ENCODE measurements around the gene CBX1.

CBX1 gene

GRCh38 chr17:48031966-48032365, 69.3 kb downstream of the CBX1 start:
- Histone ChIP-seq H2AFZ (ENCODE audit: low read length) (no peak overlapping the region), H3K27me3 (ENCODE audit: insufficient read depth, low read length, poor library complexity, severe bottlenecking) (no peaks in the 10 kb centered on the region), H3F3A (ENCODE audit: low read depth) (no peaks in the 10 kb centered on the region), H3K9me3 (ENCODE audit: insufficient read depth, low read depth, low read length) (no peaks in the 10 kb centered on the region), H3K4me1 (ENCODE audit: insufficient read depth, low read length, poor library complexity, severe bottlenecking) (no peaks in the 10 kb centered on the region), H3K9me2 (replicated peaks; ENCODE audit: low read depth, low read length) (no peaks in the 10 kb centered on the region), H3K4me3 (ENCODE audit: low read length, poor library complexity, severe bottlenecking) (no peak overlapping the region), H3K36me3 (ENCODE audit: insufficient read depth, low read length) (no peaks in the 10 kb centered on the region), H3K9ac (ENCODE audit: low read depth, low read length, poor library complexity, severe bottlenecking) (no peak overlapping the region), H4K20me1 (ENCODE audit: insufficient read depth, low read length, poor library complexity, severe bottlenecking) (no peaks in the 10 kb centered on the region), H3K79me2 (ENCODE audit: insufficient read depth, low read length) (no peaks in the 10 kb centered on the region), H3K4me2 (ENCODE audit: low read depth, low read length, poor library complexity, severe bottlenecking) (no peak overlapping the region)
- TF ChIP-seq CTCF (conservative IDR thresholded peaks at IDR 0.05; ENCODE audit: low read length) (no peak), EZH2phosphoT487 (IDR thresholded peaks at IDR 0.05; ENCODE audit: borderline replicate concordance) (no peak)

DNA sequence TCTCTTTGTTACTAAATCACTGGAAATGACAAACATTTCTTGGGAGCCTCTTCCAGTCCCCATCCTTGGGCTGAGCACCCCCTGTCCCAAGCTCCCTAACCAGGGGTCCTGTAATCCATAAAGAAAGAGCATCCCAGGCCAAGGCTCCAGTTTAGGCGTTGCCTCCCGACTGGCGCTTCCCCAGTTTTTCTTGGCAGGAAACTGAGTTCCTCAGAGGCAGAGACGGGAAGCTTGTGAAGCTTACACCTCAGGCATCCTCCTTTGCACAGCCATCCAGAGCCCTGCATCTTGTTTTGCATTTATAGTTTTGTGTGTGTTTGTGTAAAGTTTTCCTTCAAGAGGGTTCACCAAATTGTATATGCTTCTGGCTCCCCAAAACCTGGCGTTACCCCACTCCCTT, 70.7 kb downstream of the CBX1 start:
- Histone ChIP-seq H2AFZ (ENCODE audit: low read length) (no peak overlapping the region), H3K79me2 (ENCODE audit: insufficient read depth, low read length) (no peaks in the 10 kb centered on the region), H3F3A (ENCODE audit: low read depth) (no peaks in the 10 kb centered on the region), H4K20me1 (ENCODE audit: insufficient read depth, low read length, poor library complexity, severe bottlenecking) (no peaks in the 10 kb centered on the region), H3K9me3 (ENCODE audit: insufficient read depth, low read depth, low read length) (no peaks in the 10 kb centered on the region), H3K4me1 (ENCODE audit: insufficient read depth, low read length, poor library complexity, severe bottlenecking) (peaks cover 2% of the 10 kb centered on the region), H3K9me2 (replicated peaks; ENCODE audit: low read depth, low read length) (no peaks in the 10 kb centered on the region), H3K9ac (ENCODE audit: low read depth, low read length, poor library complexity, severe bottlenecking) (no peak overlapping the region), H3K27me3 (ENCODE audit: insufficient read depth, low read length, poor library complexity, severe bottlenecking) (no peaks in the 10 kb centered on the region), H3K4me2 (ENCODE audit: low read depth, low read length, poor library complexity, severe bottlenecking) (no peak overlapping the region), H3K4me3 (ENCODE audit: low read length, poor library complexity, severe bottlenecking) (no peak overlapping the region), H3K36me3 (ENCODE audit: insufficient read depth, low read length) (no peaks in the 10 kb centered on the region)
- TF ChIP-seq CTCF (conservative IDR thresholded peaks at IDR 0.05; ENCODE audit: low read length) = no peak
- no peak for TF ChIP-seq EZH2phosphoT487 (IDR thresholded peaks at IDR 0.05; ENCODE audit: borderline replicate concordance)

DNA sequence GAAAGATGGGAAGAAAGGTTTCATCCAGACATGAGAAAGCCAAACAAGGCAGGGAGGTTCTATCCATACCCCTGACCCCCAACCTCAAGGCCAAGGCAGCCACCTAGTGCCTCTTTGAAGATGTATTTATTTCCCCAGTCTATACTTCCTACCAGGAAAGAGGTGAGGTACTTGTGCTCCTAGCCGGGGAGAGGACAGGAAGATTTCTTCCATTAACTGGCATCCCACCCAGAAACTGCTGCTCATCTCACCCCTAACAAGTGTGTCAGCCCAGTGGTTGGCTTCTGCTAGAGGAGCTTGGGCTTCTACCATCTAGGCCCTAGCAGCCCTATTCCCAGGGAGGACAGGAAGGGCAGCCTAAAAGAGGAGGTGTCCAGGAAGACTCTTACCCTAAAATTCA, 72.5 kb downstream of the CBX1 start:
- TF ChIP-seq CTCF (conservative IDR thresholded peaks at IDR 0.05; ENCODE audit: low read length) (no peak), EZH2phosphoT487 (IDR thresholded peaks at IDR 0.05; ENCODE audit: borderline replicate concordance) (no peak)
- H3K9me2 ChIP-seq (replicated peaks; ENCODE audit: low read depth, low read length) = no peaks in the 10 kb centered on the region
- no peaks in the 10 kb centered on the region for H3F3A ChIP-seq (ENCODE audit: low read depth)
- no peaks in the 10 kb centered on the region for H3K36me3 ChIP-seq (ENCODE audit: insufficient read depth, low read length)
- H3K79me2 ChIP-seq (ENCODE audit: insufficient read depth, low read length) = no peaks in the 10 kb centered on the region
- no peak overlapping the region for H3K4me2 ChIP-seq (ENCODE audit: low read depth, low read length, poor library complexity, severe bottlenecking)
- peaks cover 5% of the 10 kb centered on the region for H4K20me1 ChIP-seq (ENCODE audit: insufficient read depth, low read length, poor library complexity, severe bottlenecking)
- H3K4me1 ChIP-seq (ENCODE audit: insufficient read depth, low read length, poor library complexity, severe bottlenecking) = peaks cover 17% of the 10 kb centered on the region
- H2AFZ ChIP-seq (ENCODE audit: low read length) = no peak overlapping the region
- H3K27me3 ChIP-seq (ENCODE audit: insufficient read depth, low read length, poor library complexity, severe bottlenecking) = no peaks in the 10 kb centered on the region
- no peak overlapping the region for H3K9ac ChIP-seq (ENCODE audit: low read depth, low read length, poor library complexity, severe bottlenecking)
- no peak overlapping the region for H3K4me3 ChIP-seq (ENCODE audit: low read length, poor library complexity, severe bottlenecking)
- H3K9me3 ChIP-seq (ENCODE audit: insufficient read depth, low read depth, low read length) = no peaks in the 10 kb centered on the region
